Body of pancreas (tissue), 4 donors: ENCODE measurements around the gene RFTN2.

ENCODE experiments used
- POLR2A ChIP-seq, 3 donors: fragments of 450-650 bp; IDR thresholded peaks; one replicate each; pipeline ENCODE4 v1.6.1; 2016; ENCODE audit warnings: antibody characterized with exemption in 3 of 3, mild to moderate bottlenecking in 2 of 3
- TF ChIP-seq, protein P1 (sequence below), 7 experiments: fragments of 450-650 bp in 4 of 7; fragments of 200-600 bp in 3 of 7; sonication (generic) in 3 of 7; IDR thresholded peaks; one replicate each; pipeline ENCODE4 v1.5.1; 2016 to 2019; ENCODE audit warnings: antibody characterized with exemption in 7 of 7

DNA sequence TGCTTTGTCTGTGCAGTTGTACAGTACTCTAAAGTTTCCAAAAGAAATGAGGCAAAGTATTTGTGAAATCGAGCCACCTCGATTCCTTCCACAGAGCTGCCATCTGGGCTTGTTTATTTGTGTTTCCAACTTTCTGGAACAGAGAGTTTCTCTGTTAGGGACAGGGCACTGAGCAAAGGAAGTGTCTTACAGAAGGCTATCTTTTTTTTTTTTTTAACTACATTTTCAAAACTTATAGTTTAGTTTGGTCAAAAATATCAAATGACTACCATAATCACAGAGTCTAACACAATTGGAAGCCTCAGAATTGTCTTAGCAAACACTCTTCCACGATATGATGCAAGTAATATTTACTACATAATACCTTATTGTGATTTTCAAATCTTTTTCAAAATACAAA, 796 bp downstream of the RFTN2 start:
- TF ChIP-seq, protein P1, sequence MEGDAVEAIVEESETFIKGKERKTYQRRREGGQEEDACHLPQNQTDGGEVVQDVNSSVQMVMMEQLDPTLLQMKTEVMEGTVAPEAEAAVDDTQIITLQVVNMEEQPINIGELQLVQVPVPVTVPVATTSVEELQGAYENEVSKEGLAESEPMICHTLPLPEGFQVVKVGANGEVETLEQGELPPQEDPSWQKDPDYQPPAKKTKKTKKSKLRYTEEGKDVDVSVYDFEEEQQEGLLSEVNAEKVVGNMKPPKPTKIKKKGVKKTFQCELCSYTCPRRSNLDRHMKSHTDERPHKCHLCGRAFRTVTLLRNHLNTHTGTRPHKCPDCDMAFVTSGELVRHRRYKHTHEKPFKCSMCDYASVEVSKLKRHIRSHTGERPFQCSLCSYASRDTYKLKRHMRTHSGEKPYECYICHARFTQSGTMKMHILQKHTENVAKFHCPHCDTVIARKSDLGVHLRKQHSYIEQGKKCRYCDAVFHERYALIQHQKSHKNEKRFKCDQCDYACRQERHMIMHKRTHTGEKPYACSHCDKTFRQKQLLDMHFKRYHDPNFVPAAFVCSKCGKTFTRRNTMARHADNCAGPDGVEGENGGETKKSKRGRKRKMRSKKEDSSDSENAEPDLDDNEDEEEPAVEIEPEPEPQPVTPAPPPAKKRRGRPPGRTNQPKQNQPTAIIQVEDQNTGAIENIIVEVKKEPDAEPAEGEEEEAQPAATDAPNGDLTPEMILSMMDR (IDR thresholded peaks at IDR 0.05), result no peak
- TF ChIP-seq POLR2A (IDR thresholded peaks at IDR 0.05), result no peak
